D721Med (cell line): ENCODE results near the gene DUSP10.

Source experiments
- DNase-seq: peaks from one replicate; pipeline ENCODE4 v3.0.0; 2011; ENCODE audit warnings: low spot score; ENCODE audit not compliant: insufficient read length
- FAIRE-seq: peaks from 2 replicates; lab custom pipeline; 2011; peaks lifted over from hg19 to GRCh38; lab: Jason Lieb, UNC
- CTCF ChIP-seq: IDR thresholded peaks from 2 replicates; pipeline ENCODE4 v1.5.1; 2012; ENCODE audit warnings: mild to moderate bottlenecking, control low read depth; ENCODE audit not compliant: insufficient read depth; ENCODE audit errors: missing control alignments

DUSP10 gene

GRCh38 chr1:221700536-221700935 lies 41.4 kb downstream of the DUSP10 start:
- FAIRE-seq, result no peak
- no peak for TF ChIP-seq CTCF
- DNase-seq, result no peak

- DNase-seq (no peak), FAIRE-seq (peak; percentile 6)
- TF ChIP-seq CTCF, result no peak
These were observed 41.8 kb downstream of the DUSP10 start for GRCh38 chr1:221699978-221700519.

- no peak for FAIRE-seq
- DNase-seq, result no peak
- TF ChIP-seq CTCF, result no peak
These were observed 42.3 kb downstream of the DUSP10 start for GRCh38 chr1:221699577-221699976.

GRCh38 chr1:221698579-221699349 lies 43.1 kb downstream of the DUSP10 start:
- DNase-seq, result no peak
- FAIRE-seq, result peak; percentile 64
- no peak for TF ChIP-seq CTCF

- no peak for FAIRE-seq
These were observed 43.9 kb downstream of the DUSP10 start for GRCh38 chr1:221697923-221698425.

GRCh38 chr1:221696718-221697461 lies 45.0 kb downstream of the DUSP10 start:
- no peak for FAIRE-seq
- no peak for DNase-seq
- no peak for TF ChIP-seq CTCF

More at GRCh38 chr1:221697923-221698425, 43.9 kb downstream of the DUSP10 start:
- no peak for TF ChIP-seq CTCF
- DNase-seq, result no peak

- DNase-seq, result no peak
These were observed 45.9 kb downstream of the DUSP10 start for GRCh38 chr1:221696027-221696426.

More at GRCh38 chr1:221696027-221696426, 45.9 kb downstream of the DUSP10 start:
- TF ChIP-seq CTCF, result no peak
- no peak for FAIRE-seq
